DND-41 (cell line): ENCODE results near the gene XRCC6.

Source experiments
- ATAC-seq: fragments of 200-7000 bp; cut with Tn5 transposase; 3 replicates; pipeline ENCODE4 v1.9.1; 2021; ENCODE audit warnings: low read depth; ENCODE audit not compliant: insufficient read depth
- DNase-seq: peaks from one replicate; pipeline ENCODE4 v3.0.0-alpha.2; 2020
- H2AFZ ChIP-seq: 2 replicates; pipeline ENCODE4 v1.6.0; 2012; ENCODE audit warnings: low read depth, low read length
- H3K27ac ChIP-seq: 2 replicates; pipeline ENCODE4 v1.5.1; 2012; ENCODE audit warnings: low read length, inconsistent platforms
- H3K27me3 ChIP-seq: fragments of 200-600 bp; sonication (generic); 2 replicates; pipeline ENCODE4 v1.6.0; 2012; ENCODE audit warnings: low read length, mild to moderate bottlenecking, inconsistent platforms; ENCODE audit not compliant: insufficient read depth, poor library complexity
- H3K36me3 ChIP-seq: 2 replicates; pipeline ENCODE4 v1.5.1; 2012; ENCODE audit warnings: low read length, inconsistent platforms; ENCODE audit not compliant: insufficient read depth
- H3K4me1 ChIP-seq: 2 replicates; pipeline ENCODE4 v1.5.1; 2012; ENCODE audit warnings: mild to moderate bottlenecking, low read length; ENCODE audit not compliant: insufficient read depth
- H3K4me2 ChIP-seq: 2 replicates; pipeline ENCODE4 v1.6.0; 2012; ENCODE audit warnings: mild to moderate bottlenecking, moderate library complexity, low read length, inconsistent platforms; ENCODE audit not compliant: insufficient read depth
- H3K4me3 ChIP-seq, 2 experiments: fragments of 200-600 bp in 1 of 2; shearing (Covaris generic) in 1 of 2; 2 replicates each; pipeline ENCODE4 v1.5.1; 2012 to 2016; ENCODE audit warnings: inconsistent platforms in 2 of 2, low read length in 2 of 2, mild to moderate bottlenecking in 2 of 2, low read depth in 1 of 2, moderate library complexity in 1 of 2
- H3K79me2 ChIP-seq: 2 replicates; pipeline ENCODE4 v1.6.0; 2012; ENCODE audit warnings: low read length, inconsistent platforms; ENCODE audit not compliant: insufficient read depth
- H3K9ac ChIP-seq: 2 replicates; pipeline ENCODE4 v1.6.0; 2012; ENCODE audit warnings: low read depth, mild to moderate bottlenecking, inconsistent platforms, low read length, moderate library complexity
- H3K9me3 ChIP-seq: 2 replicates; pipeline ENCODE4 v1.5.1; 2012; ENCODE audit warnings: low read length, moderate library complexity, mild to moderate bottlenecking, inconsistent platforms; ENCODE audit not compliant: insufficient read depth, severe bottlenecking
- H4K20me1 ChIP-seq: 2 replicates; pipeline ENCODE4 v1.6.0; 2012; ENCODE audit warnings: low read length; ENCODE audit not compliant: insufficient read depth
- EZH2 ChIP-seq: IDR thresholded peaks from 3 replicates; pipeline ENCODE4 v1.6.1; 2012; ENCODE audit warnings: borderline replicate concordance, low read depth, mild to moderate bottlenecking, moderate library complexity, low read length, inconsistent platforms; ENCODE audit not compliant: severe bottlenecking
- TF ChIP-seq, protein P1 (sequence below): IDR thresholded peaks from 2 replicates; pipeline ENCODE4 v1.5.1; 2012; ENCODE audit warnings: borderline replicate concordance, low read length, moderate library complexity, mild to moderate bottlenecking; ENCODE audit not compliant: poor library complexity, severe bottlenecking; ENCODE audit errors: extremely low read depth

XRCC6 gene

DNA sequence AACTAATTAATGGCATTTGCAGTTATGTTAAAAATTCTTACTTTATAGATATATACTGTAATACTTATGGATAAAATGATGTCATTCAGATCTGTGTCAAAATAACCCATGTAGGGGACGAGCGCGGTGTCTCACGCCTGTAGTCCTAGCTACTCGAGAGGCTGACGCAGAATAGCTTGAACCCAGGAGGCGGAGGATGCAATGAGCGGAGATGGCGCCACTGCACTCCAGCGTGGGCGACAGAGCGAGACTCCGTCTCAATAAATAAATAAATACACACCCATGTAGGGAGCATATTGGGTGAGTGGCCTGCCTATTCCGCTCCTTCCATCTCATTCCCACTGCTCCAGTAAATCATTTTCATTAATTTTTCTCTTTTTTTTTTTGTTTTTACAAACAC, 60.5 kb downstream of the XRCC6 start:
- no peaks in the 10 kb centered on the region for H3K27me3 ChIP-seq
- H4K20me1 ChIP-seq = peaks cover 51% of the 10 kb centered on the region
- H3K27ac ChIP-seq = no peak overlapping the region
- peak overlapping the region; percentile 73; the same call in 1 of the 2 replicates for H2AFZ ChIP-seq
- H3K9me3 ChIP-seq = no peaks in the 10 kb centered on the region
- ATAC-seq (no peak), DNase-seq (no peak)
- peaks cover 35% of the 10 kb centered on the region for H3K4me1 ChIP-seq
- H3K36me3 ChIP-seq = peaks cover 46% of the 10 kb centered on the region
- TF ChIP-seq, protein P1, sequence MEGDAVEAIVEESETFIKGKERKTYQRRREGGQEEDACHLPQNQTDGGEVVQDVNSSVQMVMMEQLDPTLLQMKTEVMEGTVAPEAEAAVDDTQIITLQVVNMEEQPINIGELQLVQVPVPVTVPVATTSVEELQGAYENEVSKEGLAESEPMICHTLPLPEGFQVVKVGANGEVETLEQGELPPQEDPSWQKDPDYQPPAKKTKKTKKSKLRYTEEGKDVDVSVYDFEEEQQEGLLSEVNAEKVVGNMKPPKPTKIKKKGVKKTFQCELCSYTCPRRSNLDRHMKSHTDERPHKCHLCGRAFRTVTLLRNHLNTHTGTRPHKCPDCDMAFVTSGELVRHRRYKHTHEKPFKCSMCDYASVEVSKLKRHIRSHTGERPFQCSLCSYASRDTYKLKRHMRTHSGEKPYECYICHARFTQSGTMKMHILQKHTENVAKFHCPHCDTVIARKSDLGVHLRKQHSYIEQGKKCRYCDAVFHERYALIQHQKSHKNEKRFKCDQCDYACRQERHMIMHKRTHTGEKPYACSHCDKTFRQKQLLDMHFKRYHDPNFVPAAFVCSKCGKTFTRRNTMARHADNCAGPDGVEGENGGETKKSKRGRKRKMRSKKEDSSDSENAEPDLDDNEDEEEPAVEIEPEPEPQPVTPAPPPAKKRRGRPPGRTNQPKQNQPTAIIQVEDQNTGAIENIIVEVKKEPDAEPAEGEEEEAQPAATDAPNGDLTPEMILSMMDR = no peak
- TF ChIP-seq EZH2 = no peak
- H3K79me2 ChIP-seq = peaks cover 95% of the 10 kb centered on the region
- H3K4me3 ChIP-seq = peak overlapping the region; percentile 68 to 82; a peak in 3 of 4 replicates
- peak overlapping the region; percentile 86 for H3K4me2 ChIP-seq
- peak overlapping the region; percentile 65 for H3K9ac ChIP-seq

- Histone ChIP-seq H3K79me2 (peaks cover 96% of the 10 kb centered on the region), H3K27me3 (no peaks in the 10 kb centered on the region), H4K20me1 (peaks cover 51% of the 10 kb centered on the region), H3K4me3 (peak overlapping the region; percentile 68 to 82; a peak in 3 of 4 replicates), H2AFZ (peak overlapping the region; percentile 73), H3K9me3 (no peaks in the 10 kb centered on the region), H3K9ac (peak overlapping the region; percentile 65), H3K4me2 (peak overlapping the region; percentile 86), H3K4me1 (peaks cover 41% of the 10 kb centered on the region), H3K27ac (peak overlapping the region; percentile 72), H3K36me3 (peaks cover 43% of the 10 kb centered on the region)
- peak; percentile 85 for ATAC-seq
- no peak for TF ChIP-seq EZH2
- TF ChIP-seq, protein P1 = no peak
- DNase-seq = peak; percentile 79
Observed at GRCh38 chr22:41682033-41682807, 61.1 kb downstream of the XRCC6 start.

- peaks cover 99% of the 10 kb centered on the region for H3K79me2 ChIP-seq
- no peak overlapping the region for H2AFZ ChIP-seq
- H3K27me3 ChIP-seq = no peaks in the 10 kb centered on the region
- peak overlapping the region; percentile 68 to 82; a peak in 3 of 4 replicates for H3K4me3 ChIP-seq
- no peak for ATAC-seq
- H3K4me2 ChIP-seq = peak overlapping the region; percentile 86
- H3K4me1 ChIP-seq = peaks cover 49% of the 10 kb centered on the region
- H4K20me1 ChIP-seq = peaks cover 57% of the 10 kb centered on the region
- peaks cover 37% of the 10 kb centered on the region for H3K36me3 ChIP-seq
- no peak for DNase-seq
- H3K9me3 ChIP-seq = no peaks in the 10 kb centered on the region
- H3K9ac ChIP-seq = peak overlapping the region; percentile 65
- H3K27ac ChIP-seq = peak overlapping the region; percentile 36; the same call in 1 of the 2 replicates
- TF ChIP-seq EZH2 = no peak
- TF ChIP-seq, protein P1 = no peak
Observed at GRCh38 chr22:41683052-41683451, 62.0 kb downstream of the XRCC6 start.
